Heart left ventricle (tissue), 16 donors: ENCODE data around the gene CRISPLD2. TPM values are rescaled to one million over a fixed set of nuclear protein-coding genes. Genes with fewer than 3 reads are reported as not detected.

Experiments used
- ATAC-seq, 4 donors: fragments of 200-7000 bp; cut with Tn5 transposase; one replicate each; pipeline ENCODE4 v1.9.1; 2020 to 2022; ENCODE audit warnings: moderate library complexity in 4 of 4, mild to moderate bottlenecking in 3 of 4, moderate number of reproducible peaks in 1 of 4
- DNase-seq, 5 donors: peaks; one replicate each; pipeline ENCODE4 v3.0.0-alpha.2; 2020
- H3K27ac ChIP-seq, 12 donors: fragments of 200-600 bp; sonication (generic) in 4 of 12; one replicate each; pipeline versions ENCODE4 v1.5.0 to v1.8.0; 2016 to 2022; ENCODE audit warnings: mild to moderate bottlenecking in 2 of 12
- H3K27me3 ChIP-seq, 9 donors: fragments of 200-600 bp; sonication (generic) in 2 of 9; one replicate each; pipeline versions ENCODE4 v1.5.1 to v1.8.0; 2016 to 2022; ENCODE audit warnings: mild to moderate bottlenecking in 3 of 9
- H3K36me3 ChIP-seq, 9 donors: fragments of 200-600 bp; sonication (generic) in 2 of 9; one replicate each; pipeline versions ENCODE4 v1.5.0 to v1.8.0; 2018 to 2022; ENCODE audit warnings: mild to moderate bottlenecking in 2 of 9
- H3K4me1 ChIP-seq, 12 donors: fragments of 200-600 bp; sonication (generic) in 4 of 12; one replicate each; pipeline versions ENCODE4 v1.5.0 to v1.8.0; 2016 to 2022; ENCODE audit warnings: mild to moderate bottlenecking in 3 of 12
- H3K4me3 ChIP-seq, 12 donors: fragments of 200-600 bp; sonication (generic) in 4 of 12; one replicate each; pipeline versions ENCODE4 v1.5.0 to v1.8.0; 2017 to 2022; ENCODE audit warnings: mild to moderate bottlenecking in 9 of 12, moderate library complexity in 4 of 12
- H3K9me3 ChIP-seq, 12 donors: fragments of 200-600 bp; sonication (generic) in 4 of 12; one replicate each; pipeline versions ENCODE4 v1.5.0 to v1.8.0; 2016 to 2022; ENCODE audit warnings: mild to moderate bottlenecking in 1 of 12
- CTCF ChIP-seq, 12 donors: fragments of 200-600 bp; sonication (generic) in 4 of 12; IDR thresholded peaks; one replicate each; pipeline versions ENCODE4 v1.5.0 to v1.8.0; 2018 to 2022; ENCODE audit warnings: antibody characterized with exemption in 12 of 12, mild to moderate bottlenecking in 5 of 12
- POLR2A ChIP-seq, 2 donors: fragments of 450-650 bp; IDR thresholded peaks; one replicate each; pipeline ENCODE4 v1.6.1; 2017; ENCODE audit warnings: antibody characterized with exemption in 2 of 2, mild to moderate bottlenecking in 2 of 2, moderate library complexity in 2 of 2
- WGBS, 4 donors: extraction: QIAGEN DNeasy Blood & Tissue Kit in 2 of 4; methylation state at CpG; one replicate each; pipeline versions ENCODE4 v1.1.5 to v1.1.7; 2013 to 2018; 5-methylcytosine and 5-hydroxymethylcytosine counted together
- intact Hi-C, 10 donors: fragments of 100-400 bp; cut with DNase I; formaldehyde crosslinking; loops; one replicate each; pipeline versions ENCODE4 v1.11.1 to v1.14.2; 2022
- polyA plus RNA-seq, 2 donors: library from polyadenylated mRNA; stranded (reverse); fragments of 200-250 nt; gene quantifications; one replicate each; pipeline ENCODE4 v1.2.3, GENCODE V29; 2013
- total RNA-seq, 9 donors: library from RNA; depleted of rRNA in 2 of 9; stranded (reverse); fragments of >200 nt in 2 of 9; fragmentation: NEBNext Ultra II Directional in 3 of 9; extraction: Animal tissue kit (Norgen Biotek cat#: 25700) in 3 of 9; gene quantifications; one replicate each; pipeline versions ENCODE4 v1.1.0 to v1.2.4, GENCODE V29; 2016 to 2023
- donor health status: ischemic (EF 13 %, LVEDD 7.1; RV severe dilation, severe dysfunction).
- donor health status: healthy with polysubstance abuse.
- donor health status: DM: no; HTN: yes; CAD: no.
- donor health status: DM: no; HTN: no; CAD: no.
- donor health status: ischemic (EF 25% LVEDD 6.9; RV normal size, moderate dysfunction).
- donor health status: ischemic (EF 25% LVEDD 5.7; RV mildly dilated, moderate dysfunction).
- donor health status: healthy.
- donor health status: DM: yes; HTN: yes; CAD: no.
- donor health status: ischemic (EF 35%, LVEDD 5.7; RV mildly dilated, moderate dysfunction).
- donor health status: nonischemic (EF 11% LVEDD 7.7; RV severe dilation, severe dysfunction).
- donor health status: DM: yes; HTN: yes; CAD: no.
- donor health status: PGD.
- donor health status: ischemic (EF 29% LVEDD 5.4; RV normal size, mild dysfunction).
- donor health status: nonischemic (EF 23%, LVEDD 6.1; RV moderate dilation, normal function).

Gene CRISPLD2
- total and polyA plus RNA-seq, 11 donors = 8.0 to 153 (median 12.9) TPM

- DNase-seq = peak in 1 of 5 donors; percentile 9
- Histone ChIP-seq H3K4me1 (peaks cover 0 to 46% (median 14%) of the 10 kb centered on the region in 12 donors), H3K27ac (peak overlapping the region in 1 of 12 donors; percentile 74), H3K27me3 (peaks cover 0 to 2% (median 0%) of the 10 kb centered on the region in 9 donors), H3K36me3 (peaks cover 0 to 17% (median 7%) of the 10 kb centered on the region in 9 donors), H3K4me3 (no peak overlapping the region), H3K9me3 (no peaks in the 10 kb centered on the region)
- intact Hi-C loops = no loop called here
- TF ChIP-seq POLR2A (IDR thresholded peaks at IDR 0.05) = no peak
- TF ChIP-seq CTCF (IDR thresholded peaks at IDR 0.05) = no peak
- 92 to 95% (median 92%) methylated on average over 11 of the region's 11 CpGs for WGBS, 4 donors
- no peak for ATAC-seq
Observed at GRCh38 chr16:84886497-84887090, 66.8 kb downstream of the CRISPLD2 start.

GRCh38 chr16:84887207-84887606 is 67.4 kb downstream of the CRISPLD2 start:
- no peak for TF ChIP-seq CTCF (IDR thresholded peaks at IDR 0.05)
- no peak for TF ChIP-seq POLR2A (IDR thresholded peaks at IDR 0.05)
- 92 to 94% (median 93%) methylated on average over 15 of the region's 15 CpGs for WGBS, 4 donors
- peak in 1 of 5 donors; percentile 55 for DNase-seq
- Histone ChIP-seq H3K4me3 (no peak overlapping the region), H3K27me3 (peaks cover 0 to 9% (median 0%) of the 10 kb centered on the region in 9 donors), H3K36me3 (peaks cover 0 to 17% (median 7%) of the 10 kb centered on the region in 9 donors), H3K4me1 (peaks cover 0 to 49% (median 14%) of the 10 kb centered on the region in 12 donors), H3K9me3 (no peaks in the 10 kb centered on the region), H3K27ac (no peak overlapping the region)
- intact Hi-C loops = no loop called here
- no peak for ATAC-seq

- no peak overlapping the region for H3K27ac ChIP-seq
- DNase-seq = no peak
- 91 to 93% (median 92%) methylated on average over 6 to 7 of the region's 7 CpGs for WGBS, 4 donors
Observed at GRCh38 chr16:84888450-84888849, 68.7 kb downstream of the CRISPLD2 start.

More at GRCh38 chr16:84888450-84888849, 68.7 kb downstream of the CRISPLD2 start:
- H3K4me3 ChIP-seq = no peak overlapping the region
- no peak for ATAC-seq
- TF ChIP-seq CTCF (IDR thresholded peaks at IDR 0.05) (no peak), POLR2A (IDR thresholded peaks at IDR 0.05) (no peak)
- peaks cover 0 to 17% (median 7%) of the 10 kb centered on the region in 9 donors for H3K36me3 ChIP-seq
- H3K27me3 ChIP-seq = peaks cover 0 to 10% (median 0%) of the 10 kb centered on the region in 9 donors
- H3K9me3 ChIP-seq = no peaks in the 10 kb centered on the region
- peaks cover 0 to 39% (median 14%) of the 10 kb centered on the region in 12 donors for H3K4me1 ChIP-seq
- intact Hi-C loops = no loop called here
